ENCODE results near the gene RING1.

RING1 gene

GRCh38 chr6:33208091-33208967 lies at the start of gene RING1:
Gene RING1 (plus strand): TSS chr6:33208500. CDS start chr6:33208823, 323 bp downstream.
- peak; percentile 72 for DNase-seq (ENCODE audit: low read depth, low spot score)

- DNase-seq (ENCODE audit: low read depth, low spot score) = no peak
Observed at GRCh38 chr6:33160096-33160495, 48.2 kb upstream of the RING1 start.

DNA sequence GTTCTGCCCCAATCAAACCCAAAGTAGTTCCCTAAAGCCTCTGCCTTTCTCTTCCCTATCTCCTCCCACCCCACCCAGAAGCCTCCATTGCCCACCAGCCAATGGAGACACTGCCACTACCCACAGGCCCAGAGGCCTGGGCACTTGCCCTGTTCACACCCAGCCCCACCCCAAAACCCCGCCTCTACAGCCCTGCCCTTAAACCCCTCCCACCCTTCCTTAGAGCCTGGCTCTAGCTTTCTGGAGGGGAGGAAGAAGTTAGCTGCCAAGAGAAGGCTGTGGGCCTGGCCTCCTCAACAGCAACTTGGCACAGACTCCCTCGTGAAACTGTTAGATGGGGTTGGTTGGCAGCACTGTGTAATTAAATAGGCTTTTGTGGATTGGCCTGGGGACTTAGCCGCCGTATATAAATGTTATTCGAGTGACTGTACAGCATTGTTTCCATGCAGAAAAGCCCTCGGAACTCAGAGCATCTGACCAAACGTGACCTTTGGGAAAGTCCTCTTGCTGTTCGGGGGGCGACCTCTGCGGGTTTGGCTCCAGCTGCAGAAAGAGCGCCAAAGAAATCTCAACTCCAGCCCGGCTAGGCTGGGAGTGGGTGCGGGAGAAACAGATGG lies 47.5 kb upstream of the RING1 start:
- DNase-seq (ENCODE audit: low read depth, low spot score) = no peak

DNA sequence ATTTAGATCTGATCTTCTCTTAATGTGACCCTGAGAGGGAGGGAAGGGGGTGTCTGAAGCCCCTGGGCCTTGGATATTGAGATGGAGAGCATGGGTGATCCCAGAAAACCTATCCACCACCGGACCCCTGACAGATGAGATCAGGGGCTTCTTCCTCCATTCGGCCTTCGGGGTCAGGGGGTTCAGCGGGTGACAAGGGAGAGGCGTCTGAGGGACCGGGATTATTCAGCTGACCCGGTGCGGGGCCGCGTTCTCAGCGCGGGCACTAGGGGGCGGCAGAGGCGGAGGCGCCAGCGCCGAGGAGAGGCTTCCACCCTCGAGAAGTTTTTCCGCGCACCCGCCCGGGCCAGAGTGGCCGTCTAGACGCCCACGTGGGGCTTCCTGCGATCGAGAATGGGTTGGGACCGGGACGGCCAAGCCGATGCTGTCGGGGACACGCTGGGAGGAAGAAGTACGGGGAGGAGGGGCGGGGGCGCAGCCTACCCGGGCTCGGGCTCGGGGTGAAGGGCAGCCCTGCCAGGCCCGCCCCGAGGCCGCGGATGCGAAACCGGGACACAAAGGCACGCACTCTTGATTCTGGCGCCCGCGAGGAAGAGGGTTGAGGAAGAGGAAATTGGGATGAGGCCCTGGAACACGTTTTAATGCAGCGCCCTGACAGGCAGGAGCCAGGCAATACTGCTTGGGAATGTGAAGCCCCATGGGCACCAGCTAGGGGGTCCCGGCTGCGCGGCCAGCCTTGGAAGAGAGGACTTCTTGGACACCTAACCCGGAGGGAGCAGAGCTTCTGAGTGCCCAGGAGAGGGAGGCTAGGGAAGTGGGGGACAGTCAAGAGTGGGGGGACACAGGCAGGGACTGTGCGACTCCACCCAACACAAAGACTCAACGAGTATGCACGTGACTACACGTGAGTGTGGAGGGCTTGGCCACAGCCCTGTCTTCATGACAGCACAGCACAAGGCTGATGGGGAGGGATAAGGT lies 46.7 kb upstream of the RING1 start:
- DNase-seq (ENCODE audit: low read depth, low spot score) = peak; percentile 51

- no peak for DNase-seq (ENCODE audit: low read depth, low spot score)
Observed at GRCh38 chr6:33163540-33163939, 44.8 kb upstream of the RING1 start.

DNA sequence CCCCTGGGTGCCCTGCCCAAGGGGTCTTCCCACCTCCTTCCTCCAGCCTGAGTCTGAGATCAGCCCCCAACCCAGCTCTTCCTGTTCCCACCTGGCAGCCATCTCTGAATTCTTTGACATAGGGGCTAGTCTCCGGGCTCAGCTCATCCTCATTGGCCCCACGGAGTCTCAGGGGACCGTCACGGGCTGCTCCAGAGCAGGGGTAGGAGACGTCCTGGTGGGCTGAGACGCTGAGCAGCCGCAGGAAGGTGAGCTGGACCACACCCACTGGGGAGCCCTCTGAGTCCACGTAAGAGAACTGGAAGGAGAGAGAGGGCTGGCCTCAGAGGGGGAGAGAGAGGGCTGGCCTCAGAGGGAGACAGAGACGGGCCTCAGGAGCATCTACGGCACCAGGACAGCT lies 44.1 kb upstream of the RING1 start:
- no peak for DNase-seq (ENCODE audit: low read depth, low spot score)

DNA sequence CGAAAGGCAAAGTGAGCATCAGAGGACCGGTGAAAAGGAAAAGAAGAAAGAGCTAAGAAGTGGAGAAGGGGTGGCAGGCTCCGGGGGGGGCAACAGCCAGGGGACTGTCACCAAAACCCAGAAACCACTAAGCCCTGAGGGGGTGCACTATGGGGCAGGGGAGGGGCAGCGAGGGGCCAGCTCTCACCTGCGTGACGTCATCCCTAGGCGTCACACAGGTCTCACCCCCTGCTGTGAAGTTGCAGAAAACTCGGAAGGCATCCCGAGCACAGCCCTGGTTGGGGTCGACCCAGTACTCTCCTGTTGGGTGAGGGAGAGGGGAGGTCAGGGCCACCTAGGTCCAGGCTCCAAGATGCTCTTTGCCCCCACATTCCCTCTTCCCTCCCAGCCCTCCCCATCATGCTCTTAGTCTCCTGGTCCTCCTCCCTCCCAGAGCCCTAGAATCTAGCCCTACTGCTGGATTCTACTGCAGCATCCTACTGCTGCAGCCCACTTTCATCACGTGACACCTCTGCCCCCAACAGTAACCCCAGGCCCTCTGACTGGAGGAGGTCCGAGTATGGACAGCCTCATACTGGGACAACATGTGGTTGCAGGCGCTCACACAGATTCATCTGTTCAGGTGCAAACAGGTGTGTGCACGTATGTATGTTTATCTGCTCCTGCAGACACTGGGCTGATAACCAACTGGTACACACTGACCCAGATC lies 43.5 kb upstream of the RING1 start:
- DNase-seq (ENCODE audit: low read depth, low spot score) = no peak

GRCh38 chr6:33165581-33166258 lies 42.6 kb upstream of the RING1 start:
- DNase-seq (ENCODE audit: low read depth, low spot score) = no peak

DNA sequence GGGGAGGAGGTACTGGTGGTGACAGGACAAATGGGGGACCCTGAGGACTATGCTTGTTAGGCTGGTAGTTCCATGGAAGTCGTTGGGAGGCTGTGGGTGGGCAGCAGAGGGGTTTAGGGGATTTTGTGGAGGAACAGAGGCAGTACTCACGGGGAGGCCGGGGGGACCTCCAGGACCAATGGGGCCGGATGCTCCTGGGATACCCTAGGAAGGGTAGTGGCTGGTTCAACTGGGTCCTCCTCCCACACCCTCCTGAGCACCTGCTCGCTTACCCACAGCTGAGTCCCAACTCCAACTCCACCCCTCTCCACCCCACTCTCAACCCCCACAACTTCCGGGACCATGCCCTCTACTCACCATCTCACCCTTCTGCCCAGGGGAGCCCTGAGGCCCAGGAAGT lies 41.9 kb upstream of the RING1 start:
- DNase-seq (ENCODE audit: low read depth, low spot score) = no peak

- no peak for DNase-seq (ENCODE audit: low read depth, low spot score)
Observed at GRCh38 chr6:33166811-33167210, 41.5 kb upstream of the RING1 start.

GRCh38 chr6:33167374-33168283 lies 40.7 kb upstream of the RING1 start:
- DNase-seq (ENCODE audit: low read depth, low spot score) = no peak

DNA sequence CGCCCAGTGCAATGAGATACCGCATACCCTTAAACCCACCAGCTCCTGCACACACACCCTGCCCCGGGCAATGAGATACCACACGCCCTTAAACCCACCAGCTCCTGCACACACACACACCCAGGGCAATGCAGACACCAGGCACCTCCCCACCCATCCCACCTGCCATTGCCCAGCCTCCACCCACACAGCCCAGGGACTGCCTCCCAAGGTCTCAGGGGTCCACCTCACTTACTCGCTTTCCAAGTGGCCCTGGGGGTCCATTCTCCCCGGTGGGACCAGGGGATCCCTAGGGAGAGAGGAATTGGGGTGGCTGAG lies 40.1 kb upstream of the RING1 start:
- DNase-seq (ENCODE audit: low read depth, low spot score) = no peak

- no peak for DNase-seq (ENCODE audit: low read depth, low spot score)
Observed at GRCh38 chr6:33168639-33169038, 39.7 kb upstream of the RING1 start.

- no peak for DNase-seq (ENCODE audit: low read depth, low spot score)
Observed at GRCh38 chr6:33169291-33170175, 38.8 kb upstream of the RING1 start.

DNA sequence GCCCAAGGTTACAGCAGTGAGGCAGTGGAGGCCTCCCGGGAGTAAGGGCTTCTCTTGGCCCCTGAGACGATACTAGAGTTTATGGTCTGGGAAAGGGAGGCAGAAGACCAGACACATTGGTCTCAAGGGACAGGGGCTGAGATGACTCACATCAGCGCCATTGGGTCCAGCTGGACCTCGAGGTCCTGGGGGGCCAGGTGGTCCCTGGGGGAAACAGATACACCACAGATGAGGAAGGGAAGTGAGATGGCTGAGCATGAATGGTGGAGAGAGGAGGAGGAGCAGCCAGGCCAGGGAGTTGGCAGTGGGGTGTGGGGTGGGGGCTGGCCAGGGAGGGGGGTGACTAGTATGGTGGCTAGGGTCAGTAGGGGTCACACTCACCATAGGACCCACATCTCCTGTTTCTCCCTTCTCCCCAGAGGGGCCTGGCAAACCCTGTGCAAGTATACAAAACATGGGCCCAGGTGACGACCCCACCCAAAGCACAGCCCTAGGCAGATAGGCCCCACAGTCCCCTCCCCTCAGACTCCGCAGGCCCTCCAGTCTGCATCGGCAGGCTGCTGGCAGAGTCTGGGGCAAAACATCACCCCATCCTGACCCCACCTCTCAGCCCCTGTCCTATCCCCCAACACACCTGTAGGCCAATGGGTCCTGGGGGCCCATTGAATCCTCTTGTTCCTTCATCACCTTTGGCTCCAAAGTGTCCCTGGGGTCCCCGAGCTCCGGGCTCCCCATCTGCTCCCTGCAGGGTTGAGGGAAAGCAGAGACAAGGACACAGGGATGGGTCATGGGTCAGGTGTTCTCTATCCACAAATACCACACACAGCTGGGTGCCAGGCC lies 37.9 kb upstream of the RING1 start:
- DNase-seq (ENCODE audit: low read depth, low spot score) = no peak

GRCh38 chr6:33171016-33171879 lies 37.1 kb upstream of the RING1 start:
- DNase-seq (ENCODE audit: low read depth, low spot score) = no peak
